ENCODE data around the gene SPCS3. TPM values are rescaled to one million over a fixed set of nuclear protein-coding genes. Genes with fewer than 3 reads are reported as not detected.
"Not testable (repeated sequence)": the region's sequence is repeated elsewhere in the genome, so short reads cannot be mapped to it uniquely, and the experiment has no call there.

The SPCS3 gene
- total RNA-seq, 1 donor from 2014 or later: 128 TPM

DNA sequence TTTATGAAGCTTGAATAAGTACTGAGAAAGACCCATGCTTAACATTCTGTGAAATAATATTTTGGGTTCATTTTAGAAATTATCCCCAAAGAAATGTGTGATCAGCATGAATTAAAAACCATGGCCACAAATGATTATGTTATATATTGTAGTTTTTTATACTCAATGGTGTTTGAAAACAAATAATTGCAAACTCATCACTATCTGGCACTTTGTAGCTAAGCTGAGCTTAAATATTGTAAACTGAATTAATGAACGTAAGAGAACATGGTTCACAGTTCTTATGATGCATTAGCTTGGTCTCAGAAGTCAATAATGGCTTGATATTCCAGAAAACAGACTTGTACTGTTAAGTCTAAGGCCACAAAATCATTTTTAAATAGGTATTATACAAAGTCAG, 26.1 kb upstream of the SPCS3 start:
- Histone ChIP-seq H3F3A (ENCODE audit: low read depth) (no peaks in the 10 kb centered on the region), H4K20me1 (ENCODE audit: low read depth) (no peaks in the 10 kb centered on the region), H3K27me3 (no peaks in the 10 kb centered on the region), H3K36me3 (no peaks in the 10 kb centered on the region), H2AFZ (replicated peaks) (no peak overlapping the region), H3K9me3 (ENCODE audit: low read depth) (no peaks in the 10 kb centered on the region), H3K79me2 (ENCODE audit: low read depth) (no peaks in the 10 kb centered on the region), H3K9ac (no peak overlapping the region), H3K27ac (no peak overlapping the region), H3K4me3 (no peak overlapping the region), H3K4me2 (no peak overlapping the region), H3K4me1 (peaks cover 4% of the 10 kb centered on the region)
- no peak overlapping the region for H3K4me3 Mint-ChIP-seq
- H3K27ac Mint-ChIP-seq: no peak overlapping the region
- no peaks in the 10 kb centered on the region for H3K4me1 Mint-ChIP-seq
- no peak for DNase-seq (ENCODE audit: low spot score)
- no peaks in the 10 kb centered on the region for H3K9me3 Mint-ChIP-seq
- TF ChIP-seq EZH2phosphoT487 (IDR thresholded peaks at IDR 0.05) (no peak), EZH2 (IDR thresholded peaks at IDR 0.05) (no peak)
- TF ChIP-seq, protein P1, sequence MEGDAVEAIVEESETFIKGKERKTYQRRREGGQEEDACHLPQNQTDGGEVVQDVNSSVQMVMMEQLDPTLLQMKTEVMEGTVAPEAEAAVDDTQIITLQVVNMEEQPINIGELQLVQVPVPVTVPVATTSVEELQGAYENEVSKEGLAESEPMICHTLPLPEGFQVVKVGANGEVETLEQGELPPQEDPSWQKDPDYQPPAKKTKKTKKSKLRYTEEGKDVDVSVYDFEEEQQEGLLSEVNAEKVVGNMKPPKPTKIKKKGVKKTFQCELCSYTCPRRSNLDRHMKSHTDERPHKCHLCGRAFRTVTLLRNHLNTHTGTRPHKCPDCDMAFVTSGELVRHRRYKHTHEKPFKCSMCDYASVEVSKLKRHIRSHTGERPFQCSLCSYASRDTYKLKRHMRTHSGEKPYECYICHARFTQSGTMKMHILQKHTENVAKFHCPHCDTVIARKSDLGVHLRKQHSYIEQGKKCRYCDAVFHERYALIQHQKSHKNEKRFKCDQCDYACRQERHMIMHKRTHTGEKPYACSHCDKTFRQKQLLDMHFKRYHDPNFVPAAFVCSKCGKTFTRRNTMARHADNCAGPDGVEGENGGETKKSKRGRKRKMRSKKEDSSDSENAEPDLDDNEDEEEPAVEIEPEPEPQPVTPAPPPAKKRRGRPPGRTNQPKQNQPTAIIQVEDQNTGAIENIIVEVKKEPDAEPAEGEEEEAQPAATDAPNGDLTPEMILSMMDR (IDR thresholded peaks at IDR 0.05): no peak
- H3K36me3 Mint-ChIP-seq: no peaks in the 10 kb centered on the region
- H3K27me3 Mint-ChIP-seq (ENCODE audit: insufficient read depth, low read depth): peaks cover 2% of the 10 kb centered on the region

DNA sequence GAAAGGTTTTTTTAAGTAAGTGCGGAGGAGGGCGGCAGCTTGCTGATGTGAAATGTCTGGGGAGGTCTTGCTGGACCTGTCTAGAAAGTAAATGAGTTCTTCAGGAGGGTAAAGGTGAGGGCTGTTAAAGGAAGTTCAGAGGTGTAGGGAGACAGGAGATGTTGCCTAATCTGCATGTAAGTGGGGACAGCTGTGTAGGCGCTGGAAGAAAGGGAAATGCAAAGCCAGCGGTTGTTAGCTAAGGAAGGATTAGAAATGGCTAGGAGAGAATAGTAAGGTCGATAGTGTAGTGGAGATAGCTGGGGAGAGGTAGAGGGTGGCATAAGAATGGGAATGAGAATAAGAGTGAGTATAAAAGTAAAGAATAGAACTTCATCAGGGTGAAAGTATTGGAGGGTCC, 23.9 kb upstream of the SPCS3 start:
- H3K4me3 ChIP-seq; H3K9me3 Mint-ChIP-seq; H3K4me3 Mint-ChIP-seq; H3K36me3 Mint-ChIP-seq; H3K4me2 ChIP-seq; DNase-seq (ENCODE audit: low spot score); H2AFZ ChIP-seq (replicated peaks); H3K9ac ChIP-seq; H3K36me3 ChIP-seq; H3K27ac ChIP-seq; H3K27me3 ChIP-seq; H4K20me1 ChIP-seq (ENCODE audit: low read depth); H3K4me1 ChIP-seq; H3K27me3 Mint-ChIP-seq (ENCODE audit: insufficient read depth, low read depth); H3K9me3 ChIP-seq (ENCODE audit: low read depth); H3K27ac Mint-ChIP-seq; H3K79me2 ChIP-seq (ENCODE audit: low read depth); H3K4me1 Mint-ChIP-seq; H3F3A ChIP-seq (ENCODE audit: low read depth): not testable (repeated sequence)

DNA sequence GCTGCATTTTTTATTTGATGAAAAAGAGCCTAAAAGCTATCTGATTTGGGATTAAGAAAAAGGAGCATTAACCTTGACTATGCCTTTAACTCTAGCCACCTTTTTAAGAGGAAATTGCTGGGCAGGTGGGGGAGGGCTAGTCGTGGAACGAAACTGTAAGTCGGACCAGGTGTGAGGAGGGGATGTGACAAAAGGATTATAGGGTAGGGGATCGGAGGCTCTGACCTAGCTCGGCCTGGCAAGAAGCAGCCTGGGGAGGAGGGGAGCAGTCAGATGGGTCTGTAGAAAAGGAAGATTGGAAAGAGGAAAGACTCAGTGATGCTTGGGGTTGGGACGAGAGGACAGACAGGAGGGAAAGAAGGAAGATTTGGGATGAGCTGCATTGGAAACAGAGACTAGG, 21.1 kb upstream of the SPCS3 start:
- Mint-ChIP-seq H3K4me1 (no peaks in the 10 kb centered on the region), H3K36me3 (no peaks in the 10 kb centered on the region), H3K27ac (no peak overlapping the region), H3K4me3 (no peak overlapping the region), H3K27me3 (ENCODE audit: insufficient read depth, low read depth) (no peaks in the 10 kb centered on the region), H3K9me3 (no peaks in the 10 kb centered on the region)
- TF ChIP-seq EZH2 (IDR thresholded peaks at IDR 0.05) (no peak), EZH2phosphoT487 (IDR thresholded peaks at IDR 0.05) (no peak)
- TF ChIP-seq, protein P1 (IDR thresholded peaks at IDR 0.05): no peak
- no peak overlapping the region for H3K4me2 ChIP-seq
- no peaks in the 10 kb centered on the region for H3K27me3 ChIP-seq
- H3K27ac ChIP-seq: no peak overlapping the region
- no peak overlapping the region for H3K9ac ChIP-seq
- H3K9me3 ChIP-seq (ENCODE audit: low read depth): no peaks in the 10 kb centered on the region
- no peaks in the 10 kb centered on the region for H4K20me1 ChIP-seq (ENCODE audit: low read depth)
- H3K36me3 ChIP-seq: no peaks in the 10 kb centered on the region
- no peak for DNase-seq (ENCODE audit: low spot score)
- no peaks in the 10 kb centered on the region for H3F3A ChIP-seq (ENCODE audit: low read depth)
- no peak overlapping the region for H3K4me3 ChIP-seq
- no peak overlapping the region for H2AFZ ChIP-seq (replicated peaks)
- peaks cover 10% of the 10 kb centered on the region for H3K4me1 ChIP-seq
- no peaks in the 10 kb centered on the region for H3K79me2 ChIP-seq (ENCODE audit: low read depth)

DNA sequence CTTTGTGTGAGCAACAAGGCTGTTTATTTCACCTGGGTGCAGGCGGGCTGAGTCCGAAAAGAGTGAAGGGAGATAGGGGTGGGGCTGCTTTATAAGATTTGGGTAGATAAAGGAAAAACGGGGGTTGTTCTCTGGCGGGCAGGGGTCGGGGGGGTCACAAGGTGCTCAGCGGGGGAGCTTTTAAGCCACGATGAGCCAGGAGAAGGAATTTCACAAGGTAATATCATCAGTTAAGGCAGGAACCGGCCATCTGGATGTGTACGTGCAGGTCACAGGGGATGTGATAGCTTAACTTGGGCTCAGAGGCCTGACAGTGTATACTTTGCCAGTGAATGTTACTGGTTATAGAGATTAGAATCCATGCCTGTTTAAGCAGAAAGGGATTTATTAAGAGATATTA, 19.7 kb upstream of the SPCS3 start:
- H3K36me3 ChIP-seq: no peaks in the 10 kb centered on the region
- H3K79me2 ChIP-seq (ENCODE audit: low read depth): no peaks in the 10 kb centered on the region
- no peaks in the 10 kb centered on the region for H3K4me1 Mint-ChIP-seq
- no peak overlapping the region for H3K4me3 Mint-ChIP-seq
- H3K27ac ChIP-seq: no peak overlapping the region
- H4K20me1 ChIP-seq (ENCODE audit: low read depth): no peaks in the 10 kb centered on the region
- no peak overlapping the region for H3K4me3 ChIP-seq
- H3K36me3 Mint-ChIP-seq: no peaks in the 10 kb centered on the region
- H3K27me3 Mint-ChIP-seq (ENCODE audit: insufficient read depth, low read depth): no peaks in the 10 kb centered on the region
- DNase-seq (ENCODE audit: low spot score): no peak
- no peaks in the 10 kb centered on the region for H3K27me3 ChIP-seq
- no peaks in the 10 kb centered on the region for H3F3A ChIP-seq (ENCODE audit: low read depth)
- peaks cover 10% of the 10 kb centered on the region for H3K4me1 ChIP-seq
- no peak overlapping the region for H3K4me2 ChIP-seq
- H3K9ac ChIP-seq: no peak overlapping the region
- TF ChIP-seq, protein P1 (IDR thresholded peaks at IDR 0.05): no peak
- TF ChIP-seq EZH2 (IDR thresholded peaks at IDR 0.05): no peak
- no peak for TF ChIP-seq EZH2phosphoT487 (IDR thresholded peaks at IDR 0.05)
- H3K9me3 Mint-ChIP-seq: no peaks in the 10 kb centered on the region
- H3K27ac Mint-ChIP-seq: no peak overlapping the region
- H2AFZ ChIP-seq (replicated peaks): no peak overlapping the region
- no peaks in the 10 kb centered on the region for H3K9me3 ChIP-seq (ENCODE audit: low read depth)
